Kidney epithelial cell (primary cell): ENCODE measurements around the gene EML1. TPM values are rescaled to one million over a fixed set of nuclear protein-coding genes. Genes with fewer than 3 reads are reported as not detected.

Experiments used
- DNase-seq: peaks from one replicate; pipeline ENCODE4 v3.0.0-alpha.2; 2010; ENCODE audit warnings: low read depth
- H3K27me3 ChIP-seq: 2 replicates; pipeline ENCODE4 v1.6.0; 2011; ENCODE audit warnings: low read length; ENCODE audit not compliant: control insufficient read depth, insufficient read depth
- H3K36me3 ChIP-seq: 2 replicates; pipeline ENCODE4 v1.5.1; 2011; ENCODE audit warnings: low read length; ENCODE audit not compliant: control insufficient read depth, insufficient read depth
- H3K4me3 ChIP-seq: 2 replicates; pipeline ENCODE4 v1.5.1; 2011; ENCODE audit warnings: low read depth, mild to moderate bottlenecking, control low read depth, low read length
- CTCF ChIP-seq: IDR thresholded peaks from 2 replicates; pipeline ENCODE4 v1.5.1; 2011; ENCODE audit warnings: mild to moderate bottlenecking, moderate library complexity, low read length, control low read depth, inconsistent platforms; ENCODE audit not compliant: insufficient read depth, poor library complexity, severe bottlenecking
- total RNA-seq: library from RNA; depleted of rRNA; stranded (reverse); fragments of >200 nt; gene quantifications from 2 replicates; pipeline ENCODE4 v1.2.3, GENCODE V29; 2015

The EML1 gene
- total RNA-seq, 1 donor from 2014 or later: 11.6 TPM

DNA sequence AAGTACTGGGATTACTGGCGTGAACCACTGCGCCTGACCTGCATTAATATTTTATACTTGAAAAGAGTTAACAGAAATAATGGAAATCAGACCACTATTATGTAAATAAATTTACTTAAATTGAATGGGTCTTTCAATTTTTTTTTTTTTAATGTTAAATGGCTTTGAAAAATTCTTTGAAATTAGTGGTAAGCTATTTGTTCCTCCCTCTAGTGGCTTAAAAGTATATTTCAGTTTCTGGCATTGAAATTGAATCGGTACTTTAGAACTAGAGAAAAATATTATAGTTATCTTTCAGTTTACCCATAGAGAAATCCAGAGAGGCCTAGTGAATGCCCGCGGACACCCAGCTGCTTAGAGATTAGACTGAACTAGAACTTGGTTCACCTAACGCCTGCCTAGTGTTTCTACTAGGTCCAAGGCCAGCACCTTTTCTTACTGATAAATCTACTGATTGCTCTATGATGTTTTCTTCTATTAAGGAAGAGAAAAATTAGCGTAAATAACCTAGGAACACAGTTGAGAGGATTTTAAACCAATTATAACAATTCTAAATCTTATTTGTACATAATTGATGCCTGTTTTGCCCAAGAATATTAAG lies 106.5 kb downstream of the EML1 start:
- no peak for DNase-seq
- no peaks in the 10 kb centered on the region for H3K27me3 ChIP-seq
- peak; percentile 37 for TF ChIP-seq CTCF
- H3K4me3 ChIP-seq: no peak overlapping the region
- H3K36me3 ChIP-seq: no peaks in the 10 kb centered on the region

DNA sequence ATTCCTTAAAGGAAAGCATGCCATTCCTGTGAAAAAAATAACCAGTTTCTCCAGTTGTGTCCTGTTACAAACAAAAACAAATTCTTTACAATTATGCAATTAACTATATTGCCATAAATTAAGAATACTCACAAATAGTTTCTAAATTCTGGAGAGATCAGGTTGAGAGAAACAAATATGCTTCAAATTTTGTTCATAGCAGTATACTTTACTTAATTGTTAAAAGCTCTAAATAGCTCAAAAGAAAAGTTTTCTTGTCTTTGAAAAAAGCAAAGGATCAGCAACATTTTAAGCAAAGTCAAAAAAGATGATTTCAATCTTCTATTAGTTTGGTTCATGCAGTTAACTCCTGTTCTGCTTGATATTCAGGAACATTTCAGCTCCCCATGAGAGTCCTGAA lies 109.7 kb downstream of the EML1 start:
- no peak for TF ChIP-seq CTCF
- no peaks in the 10 kb centered on the region for H3K27me3 ChIP-seq
- no peak for DNase-seq
- no peak overlapping the region for H3K4me3 ChIP-seq
- no peaks in the 10 kb centered on the region for H3K36me3 ChIP-seq

GRCh38 chr14:99904506-99904905 lies 111.3 kb downstream of the EML1 start:
- DNase-seq: no peak
- no peaks in the 10 kb centered on the region for H3K27me3 ChIP-seq
- no peak overlapping the region for H3K4me3 ChIP-seq
- H3K36me3 ChIP-seq: no peaks in the 10 kb centered on the region
- no peak for TF ChIP-seq CTCF

GRCh38 chr14:99905121-99905520 lies 111.9 kb downstream of the EML1 start:
- H3K27me3 ChIP-seq: no peaks in the 10 kb centered on the region
- TF ChIP-seq CTCF: no peak

DNA sequence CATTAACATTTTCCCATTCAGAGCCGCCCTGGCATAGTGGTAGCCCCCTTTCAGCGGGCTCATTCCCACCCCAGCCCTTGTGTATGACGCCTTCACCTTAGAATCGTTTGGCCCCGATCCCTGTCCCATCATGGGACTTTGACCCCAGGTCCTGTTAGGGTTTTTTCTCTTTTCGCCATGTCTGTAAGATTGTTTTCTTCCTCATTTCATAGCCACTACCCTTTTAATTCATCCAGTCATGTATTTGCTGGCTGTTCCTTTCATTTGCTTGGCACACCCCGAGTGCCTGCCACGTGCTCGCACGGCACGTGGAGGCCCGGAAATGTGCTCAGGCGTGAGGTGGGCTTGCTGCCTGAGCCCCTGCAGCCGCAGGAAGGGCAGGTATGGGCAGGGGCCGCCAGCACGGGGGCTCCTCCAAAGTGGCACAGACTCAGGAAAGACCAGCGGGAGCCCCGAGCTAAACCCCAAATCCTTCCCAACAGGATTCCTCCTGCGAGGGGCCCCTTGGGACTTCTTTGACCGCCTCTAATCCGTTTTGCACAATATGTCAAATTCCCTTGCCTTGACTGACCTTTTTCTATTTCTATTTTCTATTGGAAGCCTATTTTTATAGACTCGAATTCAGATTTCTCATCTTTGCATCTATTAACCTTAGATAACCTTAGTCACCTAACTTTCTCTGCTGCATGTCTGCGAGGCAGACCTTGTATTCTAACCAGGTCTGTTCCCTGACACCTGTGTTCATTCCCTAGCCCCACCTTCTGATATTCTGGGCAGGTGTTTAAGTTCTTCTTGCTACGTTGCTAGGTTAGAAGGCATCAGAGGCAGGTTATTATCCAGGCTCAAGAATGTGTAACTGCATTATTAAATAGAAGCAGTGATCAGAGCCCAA lies 114.8 kb downstream of the EML1 start:
- DNase-seq: no peak
- H3K4me3 ChIP-seq: no peak overlapping the region
- H3K27me3 ChIP-seq: no peaks in the 10 kb centered on the region
- H3K36me3 ChIP-seq: no peaks in the 10 kb centered on the region
- TF ChIP-seq CTCF: no peak

More at GRCh38 chr14:99905121-99905520, 111.9 kb downstream of the EML1 start:
- no peak for DNase-seq
- Histone ChIP-seq H3K4me3 (no peak overlapping the region), H3K36me3 (no peaks in the 10 kb centered on the region)
